DND-41 (cell line): Measurements from ENCODE around the gene TCP11.

Experiments
- ATAC-seq: fragments of 200-7000 bp; cut with Tn5 transposase; 3 replicates; pipeline ENCODE4 v1.9.1; 2021; ENCODE audit warnings: low read depth; ENCODE audit not compliant: insufficient read depth
- DNase-seq: peaks from one replicate; pipeline ENCODE4 v3.0.0-alpha.2; 2020
- H2AFZ ChIP-seq: 2 replicates; pipeline ENCODE4 v1.6.0; 2012; ENCODE audit warnings: low read depth, low read length
- H3K27ac ChIP-seq: 2 replicates; pipeline ENCODE4 v1.5.1; 2012; ENCODE audit warnings: low read length, inconsistent platforms
- H3K27me3 ChIP-seq: fragments of 200-600 bp; sonication (generic); 2 replicates; pipeline ENCODE4 v1.6.0; 2012; ENCODE audit warnings: low read length, mild to moderate bottlenecking, inconsistent platforms; ENCODE audit not compliant: insufficient read depth, poor library complexity
- H3K36me3 ChIP-seq: 2 replicates; pipeline ENCODE4 v1.5.1; 2012; ENCODE audit warnings: low read length, inconsistent platforms; ENCODE audit not compliant: insufficient read depth
- H3K4me1 ChIP-seq: 2 replicates; pipeline ENCODE4 v1.5.1; 2012; ENCODE audit warnings: mild to moderate bottlenecking, low read length; ENCODE audit not compliant: insufficient read depth
- H3K4me2 ChIP-seq: 2 replicates; pipeline ENCODE4 v1.6.0; 2012; ENCODE audit warnings: mild to moderate bottlenecking, moderate library complexity, low read length, inconsistent platforms; ENCODE audit not compliant: insufficient read depth
- H3K4me3 ChIP-seq, 2 experiments: fragments of 200-600 bp in 1 of 2; shearing (Covaris generic) in 1 of 2; 2 replicates each; pipeline ENCODE4 v1.5.1; 2012 to 2016; ENCODE audit warnings: inconsistent platforms in 2 of 2, low read length in 2 of 2, mild to moderate bottlenecking in 2 of 2, low read depth in 1 of 2, moderate library complexity in 1 of 2
- H3K79me2 ChIP-seq: 2 replicates; pipeline ENCODE4 v1.6.0; 2012; ENCODE audit warnings: low read length, inconsistent platforms; ENCODE audit not compliant: insufficient read depth
- H3K9ac ChIP-seq: 2 replicates; pipeline ENCODE4 v1.6.0; 2012; ENCODE audit warnings: low read depth, mild to moderate bottlenecking, inconsistent platforms, low read length, moderate library complexity
- H3K9me3 ChIP-seq: 2 replicates; pipeline ENCODE4 v1.5.1; 2012; ENCODE audit warnings: low read length, moderate library complexity, mild to moderate bottlenecking, inconsistent platforms; ENCODE audit not compliant: insufficient read depth, severe bottlenecking
- H4K20me1 ChIP-seq: 2 replicates; pipeline ENCODE4 v1.6.0; 2012; ENCODE audit warnings: low read length; ENCODE audit not compliant: insufficient read depth
- CTCF ChIP-seq: IDR thresholded peaks from 2 replicates; pipeline ENCODE4 v1.5.1; 2012; ENCODE audit warnings: borderline replicate concordance, low read length, moderate library complexity, mild to moderate bottlenecking; ENCODE audit not compliant: poor library complexity, severe bottlenecking; ENCODE audit errors: extremely low read depth
- EZH2 ChIP-seq: IDR thresholded peaks from 3 replicates; pipeline ENCODE4 v1.6.1; 2012; ENCODE audit warnings: borderline replicate concordance, low read depth, mild to moderate bottlenecking, moderate library complexity, low read length, inconsistent platforms; ENCODE audit not compliant: severe bottlenecking

The TCP11 gene

GRCh38 chr6:35164277-35164676 lies 23.1 kb upstream of the TCP11 start:
- DNase-seq (no peak), ATAC-seq (no peak)
- H3K36me3 ChIP-seq, result no peaks in the 10 kb centered on the region
- no peak overlapping the region for H3K4me3 ChIP-seq
- H3K9me3 ChIP-seq, result no peaks in the 10 kb centered on the region
- no peak overlapping the region for H2AFZ ChIP-seq
- H4K20me1 ChIP-seq, result peaks cover 3% of the 10 kb centered on the region; the same call in 1 of the 2 replicates
- no peaks in the 10 kb centered on the region for H3K79me2 ChIP-seq
- H3K9ac ChIP-seq, result no peak overlapping the region
- no peak for TF ChIP-seq CTCF
- TF ChIP-seq EZH2, result no peak
- no peaks in the 10 kb centered on the region for H3K4me1 ChIP-seq
- peaks cover 21% of the 10 kb centered on the region for H3K27me3 ChIP-seq
- no peak overlapping the region for H3K27ac ChIP-seq
- H3K4me2 ChIP-seq, result no peak overlapping the region

GRCh38 chr6:35163836-35164235 lies 22.7 kb upstream of the TCP11 start:
- no peak for DNase-seq
- ATAC-seq, result no peak
- Histone ChIP-seq H3K4me2 (no peak overlapping the region), H2AFZ (no peak overlapping the region), H3K9me3 (no peaks in the 10 kb centered on the region), H3K36me3 (no peaks in the 10 kb centered on the region), H3K27me3 (peaks cover 21% of the 10 kb centered on the region), H3K79me2 (no peaks in the 10 kb centered on the region), H4K20me1 (peaks cover 3% of the 10 kb centered on the region; the same call in 1 of the 2 replicates), H3K4me1 (no peaks in the 10 kb centered on the region), H3K9ac (no peak overlapping the region), H3K27ac (no peak overlapping the region), H3K4me3 (no peak overlapping the region)
- TF ChIP-seq EZH2 (no peak), CTCF (no peak)

- no peak overlapping the region for H3K4me3 ChIP-seq
- no peak for TF ChIP-seq EZH2
- no peak for TF ChIP-seq CTCF
- no peak overlapping the region for H3K4me2 ChIP-seq
- H3K4me1 ChIP-seq, result no peaks in the 10 kb centered on the region
- no peaks in the 10 kb centered on the region for H3K9me3 ChIP-seq
- H2AFZ ChIP-seq, result no peak overlapping the region
- no peaks in the 10 kb centered on the region for H3K36me3 ChIP-seq
- H3K27ac ChIP-seq, result no peak overlapping the region
- peaks cover 25% of the 10 kb centered on the region for H3K27me3 ChIP-seq
- H3K9ac ChIP-seq, result no peak overlapping the region
- H3K79me2 ChIP-seq, result no peaks in the 10 kb centered on the region
- DNase-seq, result no peak
- peaks cover 3% of the 10 kb centered on the region; the same call in 1 of the 2 replicates for H4K20me1 ChIP-seq
- no peak for ATAC-seq
These were observed 20.9 kb upstream of the TCP11 start for GRCh38 chr6:35161776-35162607.
